Thymus (tissue), 11 donors: ENCODE results near the gene PLET1. TPM values are rescaled to one million over a fixed set of nuclear protein-coding genes. Genes with fewer than 3 reads are reported as not detected.

Source experiments
- DNase-seq, 9 donors: peaks; one replicate each; pipeline ENCODE4 v3.0.0-alpha.2; 2013; ENCODE audit warnings: low spot score in 9 of 9, low read depth in 6 of 9, missing footprints in 1 of 9
- H3K27ac ChIP-seq, 2 donors: one replicate each; pipeline ENCODE4 v1.5.1; 2013; ENCODE audit warnings: control low read depth in 1 of 2, low read depth in 1 of 2, low read length in 1 of 2, mild to moderate bottlenecking in 1 of 2, moderate library complexity in 1 of 2
- H3K27me3 ChIP-seq, 2 donors: one replicate each; pipeline ENCODE4 v1.5.1; 2013; ENCODE audit warnings: low read length in 1 of 2; ENCODE audit not compliant: control insufficient read depth in 2 of 2, insufficient read depth in 1 of 2
- H3K36me3 ChIP-seq, 2 donors: one replicate each; pipeline ENCODE4 v1.5.1; 2013; ENCODE audit warnings: low read length in 1 of 2, mild to moderate bottlenecking in 1 of 2, moderate library complexity in 1 of 2; ENCODE audit not compliant: control insufficient read depth in 2 of 2, insufficient read depth in 2 of 2
- H3K4me1 ChIP-seq, 2 donors: one replicate each; pipeline ENCODE4 v1.5.1; 2013; ENCODE audit warnings: low read length in 2 of 2; ENCODE audit not compliant: control insufficient read depth in 2 of 2, insufficient read depth in 2 of 2
- H3K4me3 ChIP-seq, 2 donors: one replicate each; pipeline ENCODE4 v1.5.1; 2013; ENCODE audit warnings: low read length in 2 of 2, control low read depth in 1 of 2, mild to moderate bottlenecking in 1 of 2
- H3K9me3 ChIP-seq, 2 donors: one replicate each; pipeline ENCODE4 v1.5.1; 2013; ENCODE audit warnings: low read length in 1 of 2, mild to moderate bottlenecking in 1 of 2; ENCODE audit not compliant: control insufficient read depth in 2 of 2, insufficient read depth in 1 of 2
- WGBS: extraction: QIAGEN DNeasy Blood & Tissue Kit; methylation state at CpG from one replicate; pipeline ENCODE4 v1.1.7; 2013; 5-methylcytosine and 5-hydroxymethylcytosine counted together
- polyA plus RNA-seq: library from polyadenylated mRNA; stranded (reverse); fragments of 200-250 nt; gene quantifications from one replicate; pipeline ENCODE4 v1.2.3, GENCODE V29; 2013
- total RNA-seq: library from RNA; stranded (reverse); fragments of 120-200 nt; gene quantifications from one replicate; pipeline ENCODE4 v1.2.4, GENCODE V29; 2013
- donor health status: healthy.

PLET1 gene
- total and polyA plus RNA-seq, 2 donors = 0.09 to 0.23 TPM

DNA sequence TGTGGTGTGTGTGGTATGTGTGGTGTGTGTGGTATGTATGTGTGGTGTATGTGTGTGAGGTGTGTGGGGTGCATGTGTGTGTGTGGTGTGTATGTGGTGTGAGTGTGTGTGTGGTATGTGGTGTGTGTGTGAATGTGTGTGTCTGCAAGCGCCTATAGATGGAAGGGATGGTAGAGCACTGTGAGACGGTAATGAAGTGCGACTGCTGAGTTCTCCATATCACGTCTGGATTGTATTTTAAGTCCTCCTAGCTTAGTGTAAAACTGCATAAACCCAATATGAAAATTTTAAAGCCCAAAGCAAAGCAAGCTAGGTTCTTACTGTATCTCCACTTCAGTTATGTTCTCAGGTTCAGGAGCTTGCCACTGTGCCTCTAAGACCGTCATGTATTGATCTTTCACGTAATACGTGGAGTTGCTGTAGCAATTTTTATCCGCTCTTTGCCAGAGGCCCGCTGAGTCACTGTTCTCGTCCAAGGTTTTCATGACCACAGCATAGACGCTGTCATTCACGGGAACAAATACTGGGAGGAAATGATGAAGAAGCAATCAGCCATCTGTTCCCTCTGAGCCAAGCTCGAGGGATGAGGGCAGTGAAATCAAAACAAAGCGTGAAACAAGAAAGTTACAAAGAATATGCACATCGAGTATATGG lies 5.5 kb downstream of the PLET1 start:
- Histone ChIP-seq H3K4me1 (no peaks in the 10 kb centered on the region), H3K9me3 (no peaks in the 10 kb centered on the region), H3K27ac (no peak overlapping the region), H3K4me3 (no peak overlapping the region), H3K27me3 (no peaks in the 10 kb centered on the region), H3K36me3 (no peaks in the 10 kb centered on the region)
- no peak for DNase-seq
- 56% methylated on average over 15 of the region's 15 CpGs for WGBS

DNA sequence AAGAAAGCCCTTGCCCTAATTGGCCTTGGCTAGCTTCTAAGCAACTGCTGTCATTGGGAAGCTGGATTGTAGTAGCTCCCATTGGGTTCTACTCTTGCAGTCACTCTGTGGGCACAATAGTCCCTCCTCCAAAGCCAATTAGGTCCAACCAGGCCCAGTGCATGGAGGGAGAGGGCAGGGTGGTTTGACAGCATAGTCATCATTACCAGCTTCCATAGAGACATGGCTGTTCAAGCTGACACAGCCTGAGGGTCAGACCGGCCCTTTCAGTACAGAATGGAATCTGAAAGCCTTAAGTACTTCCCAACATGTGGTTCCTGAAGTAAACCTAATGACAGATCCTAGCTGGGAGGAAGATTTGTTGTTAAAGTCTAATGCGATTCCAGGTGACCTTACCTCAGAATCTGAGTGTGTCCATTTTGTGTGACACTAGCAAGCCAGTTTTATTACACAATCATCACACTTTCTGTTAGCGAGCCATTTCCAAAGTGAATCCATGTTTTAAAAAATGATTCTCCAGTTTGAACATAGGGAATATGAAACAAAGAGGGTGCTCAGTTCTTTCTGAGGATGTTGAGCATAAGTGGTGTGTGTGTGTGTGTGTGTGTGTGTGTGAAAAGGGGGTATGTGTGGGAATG lies 6.9 kb downstream of the PLET1 start:
- no peak overlapping the region for H3K27ac ChIP-seq
- no peaks in the 10 kb centered on the region for H3K4me1 ChIP-seq
- 99% methylated on average over 3 of the region's 3 CpGs for WGBS
- DNase-seq = no peak
- no peaks in the 10 kb centered on the region for H3K36me3 ChIP-seq
- H3K9me3 ChIP-seq = no peaks in the 10 kb centered on the region
- H3K4me3 ChIP-seq = no peak overlapping the region
- no peaks in the 10 kb centered on the region for H3K27me3 ChIP-seq

DNA sequence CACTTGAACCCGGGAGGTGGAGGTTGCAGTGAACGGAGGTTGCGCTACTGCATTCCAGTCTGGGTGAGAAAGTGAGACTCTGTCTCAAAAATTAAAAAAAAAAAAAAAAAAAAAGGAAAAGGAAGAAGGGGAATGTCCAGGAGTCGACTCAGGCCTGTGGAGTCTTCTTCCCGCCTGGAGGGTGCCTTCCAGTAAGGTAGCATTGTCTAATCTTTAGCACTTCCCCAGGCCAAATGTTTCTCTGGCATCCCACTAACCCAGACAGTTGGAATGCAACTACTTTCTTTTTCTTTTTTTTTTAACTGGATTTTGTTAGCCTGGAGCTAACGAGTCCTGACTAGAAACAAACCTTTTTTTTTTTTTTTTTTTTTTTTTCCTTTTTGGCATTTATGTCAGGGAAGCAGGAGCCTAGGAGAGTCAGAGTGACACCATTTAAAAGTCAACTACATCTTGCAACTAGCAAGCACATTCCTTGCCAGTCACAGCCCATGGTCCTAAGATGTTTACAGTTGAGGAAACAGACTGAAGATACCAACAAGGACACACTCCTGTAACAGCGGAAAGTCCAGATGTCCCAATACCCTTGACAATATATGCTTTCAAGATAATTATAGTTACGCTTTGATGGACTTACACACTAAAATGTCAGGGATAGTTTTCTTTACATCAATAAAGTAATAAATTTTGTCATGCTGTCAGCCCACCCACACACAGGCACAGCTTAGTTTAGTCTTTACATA lies 10.6 kb downstream of the PLET1 start:
- H3K4me3 ChIP-seq = no peak overlapping the region
- no peaks in the 10 kb centered on the region for H3K4me1 ChIP-seq
- no peak overlapping the region for H3K27ac ChIP-seq
- no peaks in the 10 kb centered on the region for H3K9me3 ChIP-seq
- H3K27me3 ChIP-seq = no peaks in the 10 kb centered on the region
- DNase-seq = no peak
- H3K36me3 ChIP-seq = no peaks in the 10 kb centered on the region
- 95% methylated on average over 8 of the region's 8 CpGs for WGBS

DNA sequence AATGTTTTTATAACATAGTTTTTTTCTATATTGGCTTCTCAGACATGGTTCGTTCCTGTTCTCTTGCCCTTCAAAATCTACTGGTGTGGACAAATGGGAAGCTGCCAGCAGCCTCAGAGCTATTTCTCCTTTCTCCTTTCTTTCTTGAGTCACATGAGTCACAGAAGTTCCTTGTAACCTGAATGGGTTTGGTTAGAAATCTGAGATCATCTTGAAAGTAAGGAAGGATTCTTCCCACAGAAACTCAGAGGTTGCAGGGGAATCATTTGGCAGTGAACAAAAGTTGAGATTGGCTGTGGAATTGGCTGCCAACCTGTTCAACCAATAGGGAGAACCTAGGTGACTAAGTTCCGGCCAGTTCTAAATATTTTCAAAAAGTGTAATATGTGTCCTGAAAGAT lies 12.5 kb downstream of the PLET1 start:
- Histone ChIP-seq H3K36me3 (peaks cover 0 to 2% of the 10 kb centered on the region in 2 donors), H3K4me1 (no peaks in the 10 kb centered on the region), H3K27me3 (no peaks in the 10 kb centered on the region), H3K27ac (no peak overlapping the region), H3K9me3 (no peaks in the 10 kb centered on the region), H3K4me3 (no peak overlapping the region)
- WGBS = 94% methylated on average over 2 of the region's 2 CpGs
- DNase-seq = no peak

DNA sequence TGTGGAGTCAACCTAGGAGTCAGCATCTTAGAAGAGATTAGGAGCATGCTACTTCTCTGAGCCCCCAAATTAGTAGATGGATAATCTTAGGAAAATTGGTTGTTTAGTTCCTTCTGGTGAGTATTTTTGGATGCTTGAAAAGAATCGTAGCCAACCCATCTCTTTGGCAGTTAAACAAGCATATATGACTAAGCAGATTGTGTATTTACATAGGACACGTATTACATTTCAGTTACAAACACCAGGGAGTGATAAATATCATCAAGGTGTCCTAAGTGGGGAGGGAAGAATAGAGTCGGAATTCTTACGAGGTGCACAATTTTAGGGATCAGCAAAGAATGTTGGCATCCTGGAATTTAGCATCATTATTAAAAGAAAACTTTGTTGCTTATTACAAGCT lies 13.5 kb downstream of the PLET1 start:
- H3K27me3 ChIP-seq = no peaks in the 10 kb centered on the region
- H3K4me1 ChIP-seq = no peaks in the 10 kb centered on the region
- H3K36me3 ChIP-seq = peaks cover 0 to 2% of the 10 kb centered on the region in 2 donors
- DNase-seq = no peak
- WGBS = 65% methylated on average over 4 of the region's 4 CpGs
- no peak overlapping the region for H3K4me3 ChIP-seq
- H3K9me3 ChIP-seq = no peaks in the 10 kb centered on the region
- no peak overlapping the region for H3K27ac ChIP-seq

DNA sequence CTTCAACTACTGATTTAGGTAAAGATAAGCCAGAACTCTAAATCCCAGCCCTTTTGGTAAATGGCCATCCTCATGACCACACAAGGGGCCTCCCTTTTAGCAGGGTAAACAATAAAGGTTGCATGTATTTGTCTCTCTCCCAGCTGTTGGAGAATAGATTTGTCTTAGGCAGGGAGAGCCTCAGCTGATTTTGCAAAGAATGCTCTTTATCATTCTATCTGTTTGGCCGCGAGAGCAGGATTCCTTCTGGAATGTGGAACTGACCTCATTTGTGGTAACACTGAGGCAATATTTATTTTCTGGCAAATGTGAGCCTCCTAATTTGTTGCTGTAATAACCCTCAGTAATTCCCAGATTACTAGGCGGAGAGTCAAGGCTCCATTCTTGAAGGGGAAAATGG lies 19.2 kb downstream of the PLET1 start:
- Histone ChIP-seq H3K4me3 (no peak overlapping the region), H3K36me3 (peaks cover 6 to 19% of the 10 kb centered on the region in 2 donors), H3K27me3 (no peaks in the 10 kb centered on the region), H3K4me1 (no peaks in the 10 kb centered on the region), H3K27ac (no peak overlapping the region), H3K9me3 (no peaks in the 10 kb centered on the region)
- DNase-seq = no peak
- WGBS = 95% methylated on average over 3 of the region's 3 CpGs

DNA sequence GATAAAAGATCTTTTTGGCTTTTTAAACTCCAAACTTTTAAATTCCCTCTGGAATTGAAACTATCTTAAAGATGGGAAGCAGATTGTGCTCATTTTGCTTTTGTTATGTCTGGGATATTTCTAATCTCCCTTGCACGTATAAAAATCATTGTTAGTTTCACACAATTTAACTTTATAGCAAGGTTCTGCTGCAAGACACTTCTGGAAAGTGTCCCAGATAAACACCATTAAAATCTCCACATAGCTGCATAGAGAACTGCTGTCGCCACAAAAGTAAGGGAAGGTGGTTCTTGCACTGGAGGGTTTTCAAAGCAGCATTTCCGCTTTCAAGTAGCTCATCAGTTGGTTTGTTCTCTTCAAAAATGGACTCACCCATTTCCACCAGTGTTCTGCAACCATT lies 22.6 kb downstream of the PLET1 start:
- Histone ChIP-seq H3K4me1 (no peaks in the 10 kb centered on the region), H3K36me3 (peaks cover 15 to 32% of the 10 kb centered on the region in 2 donors), H3K4me3 (no peak overlapping the region), H3K27me3 (no peaks in the 10 kb centered on the region), H3K27ac (no peak overlapping the region), H3K9me3 (no peaks in the 10 kb centered on the region)
- WGBS = 96% methylated on average over 3 of the region's 3 CpGs
- DNase-seq = no peak

DNA sequence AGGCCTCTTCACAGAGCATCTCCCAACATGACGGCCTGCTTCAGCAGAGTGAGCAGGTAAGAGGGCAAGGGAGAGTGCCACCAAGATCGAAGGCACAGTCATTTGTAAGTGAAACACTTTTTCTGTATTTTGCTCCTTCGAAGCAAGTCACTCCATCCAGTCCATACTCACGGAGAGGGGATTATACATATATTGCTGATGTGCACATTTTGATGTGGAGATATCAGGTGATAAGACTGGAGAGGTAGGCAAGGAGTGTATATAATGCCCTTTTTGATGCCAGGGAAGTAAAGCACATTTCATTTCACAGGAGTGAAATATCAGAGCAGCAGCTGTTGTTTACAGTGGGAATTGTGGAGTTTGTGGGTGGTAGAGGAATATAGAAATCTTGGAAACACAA lies 23.2 kb downstream of the PLET1 start:
- Histone ChIP-seq H3K27ac (no peak overlapping the region), H3K4me1 (no peaks in the 10 kb centered on the region), H3K27me3 (no peaks in the 10 kb centered on the region), H3K9me3 (no peaks in the 10 kb centered on the region), H3K4me3 (no peak overlapping the region), H3K36me3 (peaks cover 15 to 32% of the 10 kb centered on the region in 2 donors)
- DNase-seq = no peak
- 97% methylated on average over 4 of the region's 4 CpGs for WGBS

DNA sequence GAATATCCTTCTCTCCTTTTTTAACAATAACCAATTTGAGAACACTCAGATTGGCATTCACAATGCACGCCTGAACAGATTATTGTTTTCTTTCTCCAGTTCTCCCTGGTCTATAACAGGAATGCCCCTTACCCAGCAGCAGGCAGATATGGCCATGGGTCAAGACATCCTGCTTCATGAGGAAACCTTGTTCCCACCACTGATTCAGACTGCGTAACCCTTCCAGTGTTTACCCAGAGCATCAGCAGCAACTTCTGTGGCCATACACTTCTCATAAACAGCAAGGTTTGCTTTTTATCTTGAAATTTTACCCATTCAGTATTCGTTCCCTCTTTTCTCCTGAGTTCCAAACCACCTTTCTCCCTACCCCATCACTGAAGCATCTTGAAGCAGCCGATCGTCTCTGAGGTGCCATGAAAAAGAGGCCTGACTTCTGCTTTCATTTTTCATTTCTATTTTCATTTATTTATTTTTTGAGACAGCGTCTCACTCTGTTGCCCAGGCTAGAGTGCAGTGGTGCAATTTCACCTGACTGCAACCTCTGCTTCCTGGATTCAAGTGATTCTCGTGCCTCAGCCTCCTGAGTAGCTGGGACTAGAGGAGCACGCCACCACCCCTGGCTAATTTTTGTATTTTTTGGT lies 24.8 kb downstream of the PLET1 start:
- no peak overlapping the region for H3K27ac ChIP-seq
- no peak overlapping the region for H3K4me3 ChIP-seq
- no peaks in the 10 kb centered on the region for H3K27me3 ChIP-seq
- H3K4me1 ChIP-seq = no peaks in the 10 kb centered on the region
- WGBS = 97% methylated on average over 8 of the region's 8 CpGs
- H3K9me3 ChIP-seq = no peaks in the 10 kb centered on the region
- H3K36me3 ChIP-seq = peaks cover 15 to 38% of the 10 kb centered on the region in 2 donors
- no peak for DNase-seq
